ENCODE data around the gene S100G. TPM values are rescaled to one million over a fixed set of nuclear protein-coding genes. Genes with fewer than 3 reads are reported as not detected.

The S100G gene
- total RNA-seq, 2 donors from 2014 or later, result not detected

DNA sequence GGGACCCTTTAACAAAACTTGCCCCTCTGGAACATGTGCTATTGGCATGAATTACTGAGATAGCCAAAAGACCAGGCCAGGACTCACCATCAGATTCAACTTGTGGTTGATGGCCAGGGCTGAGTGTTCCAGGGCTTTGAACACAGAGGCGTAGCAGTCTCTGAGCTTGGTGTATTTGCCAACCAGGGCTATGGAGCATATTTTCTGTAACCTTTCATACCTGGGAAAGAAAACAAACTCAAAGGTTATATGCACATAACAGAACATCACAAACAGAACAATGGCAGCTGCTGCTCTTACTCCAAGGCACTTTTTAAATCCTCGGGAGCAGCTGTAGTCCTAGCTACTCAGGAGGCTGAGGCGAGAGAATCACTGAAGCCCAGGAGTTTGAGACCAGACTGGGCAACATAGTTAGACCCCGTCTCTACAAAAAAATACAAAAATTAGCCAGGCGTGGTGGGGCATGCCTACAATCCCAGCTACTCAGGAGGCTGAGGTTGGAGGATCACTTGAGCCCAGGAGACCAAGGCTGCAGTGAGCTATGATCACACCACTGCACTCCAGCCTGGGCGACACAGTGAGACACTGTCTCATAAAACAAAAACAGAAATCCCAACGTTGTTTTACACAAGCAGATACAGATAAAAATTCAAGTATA is 33.2 kb downstream of the S100G start:
- no peak overlapping the region for H3K4me3 ChIP-seq

DNA sequence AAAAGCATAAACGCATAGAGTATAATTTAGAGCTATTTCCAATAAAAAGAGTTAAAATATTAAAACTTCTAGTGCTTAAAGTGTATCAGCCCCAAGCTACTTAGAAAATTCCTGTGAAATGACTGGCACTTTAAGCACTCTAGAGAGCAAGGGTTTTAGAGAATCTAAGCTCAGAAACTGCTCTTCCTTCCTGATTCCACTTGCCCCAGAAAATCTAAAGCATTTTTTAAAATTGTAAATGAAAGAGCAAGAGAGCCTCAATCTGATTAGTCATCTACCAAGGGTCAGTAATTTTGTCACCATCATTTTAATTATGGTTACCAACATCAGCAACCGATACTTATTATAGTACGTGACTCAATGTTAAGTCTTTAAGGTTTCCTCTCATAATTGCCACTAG is 37.6 kb downstream of the S100G start:
- Histone ChIP-seq H3K27me3 (no peaks in the 10 kb centered on the region), H3K36me3 (peaks cover 5% of the 10 kb centered on the region)
- TF ChIP-seq, protein P1, sequence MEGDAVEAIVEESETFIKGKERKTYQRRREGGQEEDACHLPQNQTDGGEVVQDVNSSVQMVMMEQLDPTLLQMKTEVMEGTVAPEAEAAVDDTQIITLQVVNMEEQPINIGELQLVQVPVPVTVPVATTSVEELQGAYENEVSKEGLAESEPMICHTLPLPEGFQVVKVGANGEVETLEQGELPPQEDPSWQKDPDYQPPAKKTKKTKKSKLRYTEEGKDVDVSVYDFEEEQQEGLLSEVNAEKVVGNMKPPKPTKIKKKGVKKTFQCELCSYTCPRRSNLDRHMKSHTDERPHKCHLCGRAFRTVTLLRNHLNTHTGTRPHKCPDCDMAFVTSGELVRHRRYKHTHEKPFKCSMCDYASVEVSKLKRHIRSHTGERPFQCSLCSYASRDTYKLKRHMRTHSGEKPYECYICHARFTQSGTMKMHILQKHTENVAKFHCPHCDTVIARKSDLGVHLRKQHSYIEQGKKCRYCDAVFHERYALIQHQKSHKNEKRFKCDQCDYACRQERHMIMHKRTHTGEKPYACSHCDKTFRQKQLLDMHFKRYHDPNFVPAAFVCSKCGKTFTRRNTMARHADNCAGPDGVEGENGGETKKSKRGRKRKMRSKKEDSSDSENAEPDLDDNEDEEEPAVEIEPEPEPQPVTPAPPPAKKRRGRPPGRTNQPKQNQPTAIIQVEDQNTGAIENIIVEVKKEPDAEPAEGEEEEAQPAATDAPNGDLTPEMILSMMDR (IDR thresholded peaks at IDR 0.05), result no peak

More for the DNA sequence above, 33.2 kb downstream of the S100G start:
- no peaks in the 10 kb centered on the region for H3K27me3 ChIP-seq
- no peak for DNase-seq (ENCODE audit: low spot score)
- no peak overlapping the region for H3K27ac ChIP-seq
- H3K36me3 ChIP-seq, result peaks cover 8% of the 10 kb centered on the region
- H3K4me1 ChIP-seq, result no peaks in the 10 kb centered on the region
- H3K9me3 ChIP-seq, result no peaks in the 10 kb centered on the region
- TF ChIP-seq, protein P1 (IDR thresholded peaks at IDR 0.05), result no peak

DNA sequence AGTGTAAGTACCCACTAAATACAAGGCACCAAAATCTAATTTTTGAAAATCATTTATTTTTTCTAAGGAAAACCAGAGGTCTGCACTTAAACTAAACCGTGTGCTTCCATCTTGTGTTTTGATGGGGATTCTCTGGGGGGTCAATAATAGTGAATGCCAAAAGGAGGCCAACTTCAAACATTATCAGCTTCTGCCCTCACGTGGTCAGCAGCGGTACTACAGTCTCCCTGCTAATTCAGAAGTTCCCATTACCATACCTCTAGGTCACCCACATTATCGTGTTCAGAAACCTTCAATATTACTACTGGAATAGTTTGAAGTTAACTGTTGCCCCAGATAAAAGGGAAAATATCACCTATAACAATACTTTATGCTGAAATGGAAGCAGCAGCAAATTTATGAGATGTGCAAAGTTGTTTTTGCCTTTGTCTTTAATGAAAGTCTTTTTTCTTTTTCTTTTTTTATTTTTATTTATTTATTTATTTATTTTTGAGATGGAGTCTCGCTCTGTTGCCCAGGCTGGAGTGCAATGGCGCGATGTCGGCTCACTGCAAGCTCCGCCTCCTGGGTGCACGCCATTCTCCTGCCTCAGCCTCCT is 45.2 kb downstream of the S100G start:
- Histone ChIP-seq H3K4me3 (no peak overlapping the region), H3K4me1 (no peaks in the 10 kb centered on the region), H3K9me3 (no peaks in the 10 kb centered on the region), H3K27ac (no peak overlapping the region), H3K27me3 (no peaks in the 10 kb centered on the region), H3K36me3 (no peaks in the 10 kb centered on the region)
- TF ChIP-seq, protein P1 (IDR thresholded peaks at IDR 0.05), result peak; percentile 90 to 91
- DNase-seq (ENCODE audit: low spot score), result peak; percentile 66

More for the DNA sequence above, 37.6 kb downstream of the S100G start:
- H3K9me3 ChIP-seq, result no peaks in the 10 kb centered on the region
- H3K27ac ChIP-seq, result no peak overlapping the region
- DNase-seq (ENCODE audit: low spot score), result no peak
- no peak overlapping the region for H3K4me3 ChIP-seq
- no peaks in the 10 kb centered on the region for H3K4me1 ChIP-seq

DNA sequence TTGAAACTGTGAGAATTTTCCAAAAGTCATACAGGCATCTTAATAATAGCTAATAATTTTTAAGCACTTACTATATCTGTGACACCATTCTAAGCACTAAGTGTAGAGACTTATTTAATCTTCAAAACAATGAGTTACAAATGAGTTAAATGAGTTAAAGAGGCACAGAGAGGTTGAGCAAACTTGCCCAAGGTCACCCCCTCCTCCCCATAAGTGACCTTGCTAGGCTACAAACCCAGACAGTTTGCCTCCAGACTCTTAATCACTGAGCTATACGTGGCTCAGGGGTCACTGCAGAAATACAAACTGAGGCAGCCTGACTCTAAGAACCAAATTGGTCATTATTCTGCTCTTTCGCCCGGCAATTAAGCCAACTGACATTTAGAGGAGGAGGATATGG is 47.0 kb downstream of the S100G start:
- no peaks in the 10 kb centered on the region for H3K36me3 ChIP-seq
- H3K27me3 ChIP-seq, result no peaks in the 10 kb centered on the region
- DNase-seq (ENCODE audit: low spot score), result no peak
- TF ChIP-seq, protein P1 (IDR thresholded peaks at IDR 0.05), result no peak
- no peaks in the 10 kb centered on the region for H3K4me1 ChIP-seq
- no peaks in the 10 kb centered on the region for H3K9me3 ChIP-seq
- H3K27ac ChIP-seq, result no peak overlapping the region
- H3K4me3 ChIP-seq, result no peak overlapping the region

DNA sequence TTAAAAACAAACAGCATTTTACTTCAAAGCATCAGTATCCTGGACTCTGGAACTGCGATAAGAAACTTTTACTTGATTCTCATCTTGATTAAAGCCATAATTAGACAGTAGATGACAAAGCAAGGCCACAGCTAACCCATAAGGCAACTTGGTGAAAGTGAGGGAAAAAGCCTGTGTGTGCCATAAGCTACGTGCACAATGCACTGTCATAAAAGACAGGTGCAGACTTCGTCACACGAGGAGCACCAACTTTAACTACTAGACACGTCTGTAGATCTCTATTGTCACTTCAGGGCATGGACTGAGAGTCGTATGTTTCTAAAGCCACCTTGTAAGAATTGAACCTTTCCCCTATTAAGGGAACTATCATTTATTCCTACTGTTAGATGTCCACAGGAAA is 49.4 kb downstream of the S100G start:
- H3K4me1 ChIP-seq, result no peaks in the 10 kb centered on the region
- H3K27ac ChIP-seq, result no peak overlapping the region
- H3K4me3 ChIP-seq, result no peak overlapping the region
- no peaks in the 10 kb centered on the region for H3K36me3 ChIP-seq
- no peak for DNase-seq (ENCODE audit: low spot score)
- H3K9me3 ChIP-seq, result no peaks in the 10 kb centered on the region
- TF ChIP-seq, protein P1 (IDR thresholded peaks at IDR 0.05), result no peak
- H3K27me3 ChIP-seq, result no peaks in the 10 kb centered on the region
